BLaER1 treated with 17β-estradiol and CSF1 and Interleukin-3, amounts not matched to agents 10 nM and 100 nM (cell line): ENCODE measurements around the gene TAAR8.

Experiments
- H3K27ac ChIP-seq, 11 experiments: shearing (Covaris generic); formaldehyde crosslinking; 2 replicates each; pipeline ENCODE4 v1.8.1; 2022
- H3K27me3 ChIP-seq, 11 experiments: shearing (Covaris generic); formaldehyde crosslinking; 2 replicates each; pipeline ENCODE4 v1.8.1; 2022
- H3K36me3 ChIP-seq, 11 experiments: shearing (Covaris generic); formaldehyde crosslinking; 2 replicates each; pipeline ENCODE4 v1.8.1; 2022
- H3K4me1 ChIP-seq, 10 experiments: shearing (Covaris generic); formaldehyde crosslinking; 2 replicates each; pipeline ENCODE4 v1.8.1; 2022
- H3K4me2 ChIP-seq, 11 experiments: shearing (Covaris generic); formaldehyde crosslinking; 2 replicates each; pipeline ENCODE4 v1.8.1; 2022
- H3K4me3 ChIP-seq, 10 experiments: shearing (Covaris generic); formaldehyde crosslinking; 2 replicates each; pipeline ENCODE4 v1.8.1; 2022
- H3K9ac ChIP-seq, 11 experiments: shearing (Covaris generic); formaldehyde crosslinking; 2 replicates each; pipeline ENCODE4 v1.8.1; 2022
- H3K9me3 ChIP-seq, 11 experiments: shearing (Covaris generic); formaldehyde crosslinking; replicated peaks in 1 of 11; 2 replicates each; pipeline ENCODE4 v1.8.1; 2022
- H4K20me1 ChIP-seq, 11 experiments: shearing (Covaris generic); formaldehyde crosslinking; 2 replicates each; pipeline ENCODE4 v1.8.1; 2022
- Cebpa-rat ChIP-seq, 11 experiments: shearing (Covaris generic); IDR thresholded peaks; 2 replicates each; pipeline ENCODE4 v1.8.1; 2022

TAAR8 gene

DNA sequence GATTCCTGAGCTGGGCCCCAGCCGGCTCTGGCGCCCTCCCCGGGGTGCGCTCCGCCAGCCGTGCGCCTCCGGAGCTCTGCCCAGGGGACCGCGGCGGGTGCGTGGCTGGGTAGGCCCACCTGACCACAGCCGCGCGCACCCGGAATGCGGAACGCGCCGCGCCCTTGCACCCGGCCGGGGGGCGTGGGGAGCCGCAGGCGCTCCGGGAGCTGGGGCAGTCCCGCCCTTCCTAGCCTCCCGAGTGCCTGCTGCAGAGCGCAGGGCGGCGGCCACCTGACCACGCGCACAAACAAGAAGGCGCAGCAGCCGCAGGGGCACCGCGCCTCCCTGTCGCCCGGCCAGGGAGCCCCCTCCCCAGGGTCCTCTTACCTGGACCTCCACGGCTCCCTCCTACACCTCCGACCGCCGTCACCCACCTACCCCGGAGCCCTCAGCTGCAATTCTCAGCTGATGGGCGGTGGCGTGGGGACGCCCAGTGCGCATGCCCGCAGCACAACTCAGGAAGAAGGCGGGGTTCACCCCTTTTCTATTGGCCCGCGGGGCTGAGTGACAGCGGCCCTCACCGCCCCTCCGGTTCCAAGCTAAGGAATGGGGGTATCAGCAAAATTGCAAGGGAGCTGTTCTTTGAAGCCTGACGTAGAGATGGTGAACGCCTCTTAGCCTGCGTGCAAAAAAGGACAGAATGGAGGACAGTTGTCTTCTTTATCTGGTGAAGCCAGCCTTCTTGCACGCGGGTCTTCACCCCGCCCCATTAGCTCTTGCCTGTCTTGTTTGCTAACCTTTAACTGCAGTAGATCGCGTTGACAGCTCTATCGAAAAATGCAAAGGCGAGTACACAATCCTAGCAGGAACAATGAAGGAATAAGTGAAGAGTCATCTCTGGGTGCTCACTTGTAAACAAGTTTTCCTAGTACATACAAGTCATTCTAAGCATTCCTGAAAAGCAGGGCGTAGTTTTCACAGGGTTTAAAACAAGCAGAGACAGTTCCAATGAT lies 39.5 kb upstream of the TAAR8 start, which contains the start of gene STX7:
TSS of gene STX7 (minus strand) at position 479 of the 995 bp plus-strand sequence. CDS start 9,586 bp downstream, outside the sequence.
- H3K9ac ChIP-seq = peak within 1 kb of the TSS; percentile 80 to 95 (median 85)
- H3K4me2 ChIP-seq = peak within 1 kb of the TSS; percentile 76 to 96 (median 83)
- H3K9me3 ChIP-seq = peaks cover 0 to 8% (median 2%) of the 10 kb centered on the region in 11 experiments; a peak in 6 of 22 replicates
- H3K27me3 ChIP-seq = no peaks in the 10 kb centered on the region
- peak within 1 kb of the TSS; percentile 74 to 96 (median 87) for H3K27ac ChIP-seq
- no peak for TF ChIP-seq Cebpa-rat (IDR thresholded peaks at IDR 0.05)
- H3K4me3 ChIP-seq = peak within 1 kb of the TSS; percentile 76 to 94 (median 83)
- peaks cover 8 to 21% (median 13%) of the 10 kb centered on the region in 11 experiments; a peak in 20 of 22 replicates for H3K36me3 ChIP-seq
- peaks cover 0 to 41% (median 23%) of the 10 kb centered on the region in 11 experiments; a peak in 15 of 22 replicates for H4K20me1 ChIP-seq
- H3K4me1 ChIP-seq = peaks cover 23 to 49% (median 29%) of the 10 kb centered on the region in 10 experiments

- peaks cover 0 to 31% (median 16%) of the 10 kb centered on the region in 11 experiments; a peak in 11 of 22 replicates for H4K20me1 ChIP-seq
- no peaks in the 10 kb centered on the region for H3K27me3 ChIP-seq
- TF ChIP-seq Cebpa-rat (IDR thresholded peaks at IDR 0.05) = no peak
- peak overlapping the region; percentile 76 to 94 (median 83); a peak in 15 of 20 replicates for H3K4me3 ChIP-seq
- peak overlapping the region; percentile 76 to 96 (median 81) for H3K4me2 ChIP-seq
- peaks cover 23 to 39% (median 29%) of the 10 kb centered on the region in 10 experiments for H3K4me1 ChIP-seq
- H3K9ac ChIP-seq = peak overlapping the region in 1 of 11 experiments; percentile 90; a peak in 1 of 22 replicates
- H3K9me3 ChIP-seq = no peaks in the 10 kb centered on the region
- peaks cover 0 to 11% (median 3%) of the 10 kb centered on the region in 11 experiments; a peak in 13 of 22 replicates for H3K36me3 ChIP-seq
- peak overlapping the region in 1 of 11 experiments; percentile 96; a peak in 2 of 22 replicates for H3K27ac ChIP-seq
Observed at GRCh38 chr6:132513831-132514545, 38.5 kb upstream of the TAAR8 start.

DNA sequence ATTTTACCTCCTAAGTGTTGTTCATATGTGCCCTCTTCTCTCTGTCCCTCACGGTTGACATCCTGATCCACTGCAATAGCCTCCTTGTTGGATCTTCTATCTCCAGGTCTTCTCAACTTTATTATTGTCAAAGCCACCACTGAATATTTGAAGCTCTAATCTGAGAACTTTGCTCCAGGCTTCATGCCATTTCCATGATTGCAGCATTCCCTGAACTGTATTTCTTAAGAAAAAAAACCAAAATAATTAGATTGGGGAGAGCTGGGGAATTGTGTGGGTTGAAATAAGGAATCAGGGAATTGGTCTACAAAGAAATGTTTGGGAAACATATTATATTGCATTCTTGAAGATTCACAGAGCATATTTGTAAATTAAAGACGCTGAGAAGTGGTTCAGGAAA lies 37.1 kb upstream of the TAAR8 start:
- Histone ChIP-seq H3K27me3 (no peaks in the 10 kb centered on the region), H3K4me1 (peaks cover 23 to 30% (median 26%) of the 10 kb centered on the region in 10 experiments), H3K4me3 (no peak overlapping the region), H3K9ac (no peak overlapping the region), H4K20me1 (peaks cover 0 to 17% (median 7%) of the 10 kb centered on the region in 11 experiments; a peak in 9 of 22 replicates), H3K4me2 (no peak overlapping the region), H3K9me3 (no peaks in the 10 kb centered on the region), H3K36me3 (peaks cover 0 to 6% (median 0%) of the 10 kb centered on the region in 11 experiments; a peak in 2 of 22 replicates), H3K27ac (no peak overlapping the region)
- TF ChIP-seq Cebpa-rat (IDR thresholded peaks at IDR 0.05) = no peak

- H3K9me3 ChIP-seq = peaks cover 0 to 10% (median 0%) of the 10 kb centered on the region in 11 experiments; a peak in 4 of 22 replicates
- no peak overlapping the region for H3K27ac ChIP-seq
- no peaks in the 10 kb centered on the region for H3K36me3 ChIP-seq
- no peaks in the 10 kb centered on the region for H3K27me3 ChIP-seq
- H3K4me1 ChIP-seq = no peaks in the 10 kb centered on the region
- H3K9ac ChIP-seq = no peak overlapping the region
- no peak for TF ChIP-seq Cebpa-rat (IDR thresholded peaks at IDR 0.05)
- no peak overlapping the region for H3K4me2 ChIP-seq
- no peaks in the 10 kb centered on the region for H4K20me1 ChIP-seq
- H3K4me3 ChIP-seq = no peak overlapping the region
Observed at GRCh38 chr6:132520953-132521352, 31.5 kb upstream of the TAAR8 start.

DNA sequence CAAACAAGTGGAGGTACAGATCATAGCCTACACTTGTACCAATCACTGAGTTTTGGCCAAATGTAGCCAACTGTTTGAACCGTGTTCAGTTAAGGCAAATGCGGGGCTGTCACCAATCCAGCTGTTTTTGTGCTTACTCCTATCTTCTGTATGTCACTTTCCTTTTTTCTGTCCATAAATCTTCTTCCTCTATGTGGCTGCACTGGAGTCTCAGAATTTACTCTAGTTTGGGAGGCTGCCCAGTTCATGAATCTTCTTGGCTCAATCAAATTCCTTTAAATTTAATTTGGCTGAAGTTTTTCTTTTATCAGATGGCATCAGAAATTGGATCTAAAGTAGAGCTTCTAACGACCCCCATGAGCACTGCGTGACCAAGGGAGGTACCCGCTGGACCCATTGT lies 27.8 kb upstream of the TAAR8 start:
- no peaks in the 10 kb centered on the region for H3K27me3 ChIP-seq
- peaks cover 0 to 4% (median 0%) of the 10 kb centered on the region in 10 experiments; a peak in 2 of 20 replicates for H3K4me1 ChIP-seq
- no peaks in the 10 kb centered on the region for H3K36me3 ChIP-seq
- H3K4me2 ChIP-seq = no peak overlapping the region
- H3K9ac ChIP-seq = no peak overlapping the region
- H3K4me3 ChIP-seq = no peak overlapping the region
- no peak overlapping the region for H3K27ac ChIP-seq
- peaks cover 0 to 10% (median 0%) of the 10 kb centered on the region in 11 experiments; a peak in 4 of 22 replicates for H3K9me3 ChIP-seq
- H4K20me1 ChIP-seq = no peaks in the 10 kb centered on the region
- no peak for TF ChIP-seq Cebpa-rat (IDR thresholded peaks at IDR 0.05)

GRCh38 chr6:132525866-132526265 lies 26.6 kb upstream of the TAAR8 start:
- Histone ChIP-seq H3K9me3 (peaks cover 0 to 10% (median 0%) of the 10 kb centered on the region in 11 experiments; a peak in 4 of 22 replicates), H3K9ac (no peak overlapping the region), H3K27ac (no peak overlapping the region), H4K20me1 (no peaks in the 10 kb centered on the region), H3K4me3 (no peak overlapping the region), H3K36me3 (no peaks in the 10 kb centered on the region), H3K4me1 (peaks cover 0 to 4% (median 0%) of the 10 kb centered on the region in 10 experiments; a peak in 2 of 20 replicates), H3K27me3 (no peaks in the 10 kb centered on the region), H3K4me2 (no peak overlapping the region)
- no peak for TF ChIP-seq Cebpa-rat (IDR thresholded peaks at IDR 0.05)

DNA sequence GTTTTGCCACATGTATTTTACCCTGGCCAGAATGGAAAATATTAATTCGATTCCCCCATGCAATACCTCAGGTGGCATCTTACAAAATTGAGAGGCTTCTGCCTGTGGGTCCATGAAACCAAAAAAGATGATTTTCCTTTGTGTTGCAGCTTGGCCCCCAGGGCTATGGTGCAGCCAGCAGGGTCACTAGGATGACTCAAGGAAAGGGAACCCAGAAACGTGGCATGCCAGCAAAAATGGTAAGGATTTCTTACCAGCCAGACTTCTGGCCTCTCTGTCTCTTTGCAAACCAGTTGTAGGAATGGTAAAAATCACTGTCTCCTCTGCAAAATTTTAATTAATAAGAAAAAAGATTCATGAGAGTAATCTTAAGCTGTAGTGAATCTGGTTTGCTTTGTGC lies 26.0 kb upstream of the TAAR8 start:
- H3K9ac ChIP-seq = no peak overlapping the region
- H3K4me3 ChIP-seq = no peak overlapping the region
- H3K27me3 ChIP-seq = no peaks in the 10 kb centered on the region
- no peaks in the 10 kb centered on the region for H4K20me1 ChIP-seq
- no peak overlapping the region for H3K27ac ChIP-seq
- no peak for TF ChIP-seq Cebpa-rat (IDR thresholded peaks at IDR 0.05)
- H3K9me3 ChIP-seq = peaks cover 0 to 10% (median 0%) of the 10 kb centered on the region in 11 experiments; a peak in 4 of 22 replicates
- peaks cover 0 to 4% (median 0%) of the 10 kb centered on the region in 10 experiments; a peak in 2 of 20 replicates for H3K4me1 ChIP-seq
- H3K4me2 ChIP-seq = no peak overlapping the region
- no peaks in the 10 kb centered on the region for H3K36me3 ChIP-seq

DNA sequence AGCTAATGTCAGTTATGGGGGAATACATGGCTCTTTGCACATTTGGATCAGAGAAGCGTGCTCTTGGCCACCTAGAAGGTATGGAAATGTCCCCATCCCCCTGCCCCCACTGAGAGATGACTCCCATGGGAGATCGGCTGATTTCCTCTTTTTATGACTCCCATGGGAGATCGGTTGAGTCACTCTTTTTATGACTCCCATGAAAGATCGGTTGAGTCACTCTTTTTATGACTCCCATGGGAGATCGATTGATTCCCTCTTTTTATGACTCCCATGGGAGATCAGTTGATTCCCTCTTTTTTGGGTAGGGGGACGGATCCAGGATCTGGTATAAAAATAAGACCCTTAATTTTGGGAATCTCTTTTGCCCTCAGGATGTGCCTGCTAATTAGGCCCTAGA lies 24.7 kb upstream of the TAAR8 start:
- Histone ChIP-seq H3K4me3 (no peak overlapping the region), H3K9me3 (peaks cover 0 to 12% (median 0%) of the 10 kb centered on the region in 11 experiments; a peak in 4 of 22 replicates), H3K36me3 (no peaks in the 10 kb centered on the region), H3K27me3 (no peaks in the 10 kb centered on the region), H3K4me2 (no peak overlapping the region), H3K27ac (no peak overlapping the region), H4K20me1 (no peaks in the 10 kb centered on the region), H3K4me1 (peaks cover 0 to 4% (median 0%) of the 10 kb centered on the region in 10 experiments; a peak in 2 of 20 replicates), H3K9ac (no peak overlapping the region)
- no peak for TF ChIP-seq Cebpa-rat (IDR thresholded peaks at IDR 0.05)
